ENCODE data around the gene CROCC.
A peak's percentile ranks its signal among the peaks of the same experiment; 100 is the strongest.

The CROCC gene

GRCh38 chr1:16991571-16991970 is 69.8 kb downstream of the CROCC start:
- no peak for DNase-seq

GRCh38 chr1:16992102-16992501 is 70.4 kb downstream of the CROCC start:
- no peak for DNase-seq

GRCh38 chr1:16992675-16993074 is 70.9 kb downstream of the CROCC start:
- DNase-seq, result no peak

GRCh38 chr1:16993521-16994038 is 71.8 kb downstream of the CROCC start:
- no peak for DNase-seq

GRCh38 chr1:16996845-16997244 is 75.1 kb downstream of the CROCC start:
- no peak for DNase-seq

GRCh38 chr1:16998589-16998988 is 76.9 kb downstream of the CROCC start:
- DNase-seq, result no peak

GRCh38 chr1:16999863-17000262 is 78.1 kb downstream of the CROCC start:
- DNase-seq, result no peak

GRCh38 chr1:17001760-17002523 is 80.2 kb downstream of the CROCC start:
- no peak for DNase-seq

GRCh38 chr1:17002524-17002902 is 80.8 kb downstream of the CROCC start:
- no peak for DNase-seq

GRCh38 chr1:17004466-17005364 is 83.0 kb downstream of the CROCC start:
- no peak for DNase-seq

GRCh38 chr1:17005365-17005740 is 83.6 kb downstream of the CROCC start:
- DNase-seq, result no peak

GRCh38 chr1:17007121-17007520 is 85.4 kb downstream of the CROCC start:
- DNase-seq, result no peak

- no peak for DNase-seq
Observed at GRCh38 chr1:17008208-17008855, 86.6 kb downstream of the CROCC start.

GRCh38 chr1:17009706-17010105 is 88.0 kb downstream of the CROCC start:
- no peak for DNase-seq

- no peak for DNase-seq
Observed at GRCh38 chr1:17011092-17011438, 89.3 kb downstream of the CROCC start.

GRCh38 chr1:17011439-17012307 is 89.9 kb downstream of the CROCC start, which contains the start of gene ATP13A2:
ATP13A2 (minus strand) TSS chr1:17011928; CDS start chr1:17011738, 190 bp downstream.
- peak; percentile 73 for DNase-seq

- no peak for DNase-seq
Observed at GRCh38 chr1:17012775-17013490, 91.2 kb downstream of the CROCC start.

- DNase-seq, result no peak
Observed at GRCh38 chr1:17013491-17014320, 92.0 kb downstream of the CROCC start.

- no peak for DNase-seq
Observed at GRCh38 chr1:17014671-17015567, 93.2 kb downstream of the CROCC start.

GRCh38 chr1:17016317-17016661 is 94.6 kb downstream of the CROCC start:
- no peak for DNase-seq
